ENCODE results near the gene CLTC.

CLTC gene

GRCh38 chr17:59620064-59620359, 317 bp downstream of the CLTC start:
- DNase-seq: no peak
- Histone ChIP-seq H2AK5ac (ENCODE audit: low read length) (no peak overlapping the region), H3K23ac (ENCODE audit: low read length) (peak overlapping the region; percentile 52), H3K4me3 (ENCODE audit: low read length) (peak overlapping the region; percentile 96), H4K8ac (ENCODE audit: low read depth, low read length) (peak overlapping the region; percentile 87), H2BK120ac (ENCODE audit: low read depth, low read length) (peak overlapping the region; percentile 94), H3K79me1 (ENCODE audit: low read length) (no peaks in the 10 kb centered on the region), H3K4me2 (ENCODE audit: low read length) (peak overlapping the region; percentile 53), H3K56ac (ENCODE audit: low read length) (peak overlapping the region; percentile 100), H2BK15ac (replicated peaks; ENCODE audit: low read depth) (no peak overlapping the region), H2BK5ac (ENCODE audit: low read length) (peak overlapping the region; percentile 92), H3K4ac (ENCODE audit: low read depth, low read length) (peak overlapping the region; percentile 100), H3K18ac (ENCODE audit: low read length) (peak overlapping the region; percentile 100), H3K27ac (ENCODE audit: low read depth, low read length) (peak overlapping the region; percentile 98), H3K27me3 (ENCODE audit: insufficient read depth, low read length, poor library complexity) (no peaks in the 10 kb centered on the region), H3K79me2 (ENCODE audit: control insufficient read depth, insufficient read depth, low read length) (peaks cover 48% of the 10 kb centered on the region), H4K5ac (ENCODE audit: low read length) (no peak overlapping the region), H3K36me3 (ENCODE audit: control insufficient read depth, insufficient read depth, low read length) (no peaks in the 10 kb centered on the region), H3K9ac (ENCODE audit: low read length) (peak overlapping the region; percentile 99), H3K4me1 (ENCODE audit: control insufficient read depth, low read depth, low read length) (no peaks in the 10 kb centered on the region)
- WGBS (ENCODE audit: extremely low coverage, insufficient coverage, low lambda C conversion rate): no CpG with 5 or more reads among the region's 13 CpGs

GRCh38 chr17:59620518-59621259, 994 bp downstream of the CLTC start:
- Histone ChIP-seq H3K23ac (ENCODE audit: low read length) (no peak overlapping the region), H4K8ac (ENCODE audit: low read depth, low read length) (peak overlapping the region; percentile 56), H3K27ac (ENCODE audit: low read depth, low read length) (peak overlapping the region; percentile 98), H3K79me1 (ENCODE audit: low read length) (no peaks in the 10 kb centered on the region), H3K4me2 (ENCODE audit: low read length) (peak overlapping the region; percentile 53), H3K4ac (ENCODE audit: low read depth, low read length) (peak overlapping the region; percentile 100), H3K4me1 (ENCODE audit: control insufficient read depth, low read depth, low read length) (no peaks in the 10 kb centered on the region), H3K9ac (ENCODE audit: low read length) (peak overlapping the region; percentile 99), H3K56ac (ENCODE audit: low read length) (peak overlapping the region; percentile 100), H3K36me3 (ENCODE audit: control insufficient read depth, insufficient read depth, low read length) (no peaks in the 10 kb centered on the region), H3K79me2 (ENCODE audit: control insufficient read depth, insufficient read depth, low read length) (peaks cover 55% of the 10 kb centered on the region), H2BK5ac (ENCODE audit: low read length) (no peak overlapping the region), H3K18ac (ENCODE audit: low read length) (peak overlapping the region; percentile 100), H2BK120ac (ENCODE audit: low read depth, low read length) (peak overlapping the region; percentile 94), H4K5ac (ENCODE audit: low read length) (no peak overlapping the region), H2BK15ac (replicated peaks; ENCODE audit: low read depth) (no peak overlapping the region), H3K4me3 (ENCODE audit: low read length) (peak overlapping the region; percentile 96), H2AK5ac (ENCODE audit: low read length) (no peak overlapping the region), H3K27me3 (ENCODE audit: insufficient read depth, low read length, poor library complexity) (no peaks in the 10 kb centered on the region)
- peak; percentile 77 for DNase-seq
- WGBS (ENCODE audit: extremely low coverage, insufficient coverage, low lambda C conversion rate): no CpG with 5 or more reads among the region's 14 CpGs

GRCh38 chr17:59621771-59622170, 2.1 kb downstream of the CLTC start:
- Histone ChIP-seq H2BK15ac (replicated peaks; ENCODE audit: low read depth) (no peak overlapping the region), H3K4ac (ENCODE audit: low read depth, low read length) (no peak overlapping the region), H3K4me1 (ENCODE audit: control insufficient read depth, low read depth, low read length) (no peaks in the 10 kb centered on the region), H3K4me2 (ENCODE audit: low read length) (peak overlapping the region; percentile 14), H2BK5ac (ENCODE audit: low read length) (no peak overlapping the region), H4K5ac (ENCODE audit: low read length) (no peak overlapping the region), H3K27ac (ENCODE audit: low read depth, low read length) (no peak overlapping the region), H3K36me3 (ENCODE audit: control insufficient read depth, insufficient read depth, low read length) (no peaks in the 10 kb centered on the region), H3K18ac (ENCODE audit: low read length) (no peak overlapping the region), H2AK5ac (ENCODE audit: low read length) (no peak overlapping the region), H3K79me1 (ENCODE audit: low read length) (no peaks in the 10 kb centered on the region), H4K8ac (ENCODE audit: low read depth, low read length) (no peak overlapping the region), H3K27me3 (ENCODE audit: insufficient read depth, low read length, poor library complexity) (no peaks in the 10 kb centered on the region), H3K9ac (ENCODE audit: low read length) (peak overlapping the region; percentile 30), H3K56ac (ENCODE audit: low read length) (no peak overlapping the region), H2BK120ac (ENCODE audit: low read depth, low read length) (no peak overlapping the region), H3K23ac (ENCODE audit: low read length) (no peak overlapping the region), H3K79me2 (ENCODE audit: control insufficient read depth, insufficient read depth, low read length) (peaks cover 66% of the 10 kb centered on the region), H3K4me3 (ENCODE audit: low read length) (no peak overlapping the region)
- WGBS (ENCODE audit: extremely low coverage, insufficient coverage, low lambda C conversion rate): no CpG with 5 or more reads among the region's 4 CpGs
- DNase-seq: no peak

- peaks cover 78% of the 10 kb centered on the region for H3K79me2 ChIP-seq (ENCODE audit: control insufficient read depth, insufficient read depth, low read length)
- no peak overlapping the region for H3K18ac ChIP-seq (ENCODE audit: low read length)
- no peak overlapping the region for H2BK120ac ChIP-seq (ENCODE audit: low read depth, low read length)
- H3K23ac ChIP-seq (ENCODE audit: low read length): no peak overlapping the region
- no peak for DNase-seq
- no peak overlapping the region for H3K27ac ChIP-seq (ENCODE audit: low read depth, low read length)
- H3K9ac ChIP-seq (ENCODE audit: low read length): peak overlapping the region; percentile 8
- H4K8ac ChIP-seq (ENCODE audit: low read depth, low read length): no peak overlapping the region
- H3K36me3 ChIP-seq (ENCODE audit: control insufficient read depth, insufficient read depth, low read length): no peaks in the 10 kb centered on the region
- no CpG with 5 or more reads among the region's 2 CpGs for WGBS (ENCODE audit: extremely low coverage, insufficient coverage, low lambda C conversion rate)
- H2BK15ac ChIP-seq (replicated peaks; ENCODE audit: low read depth): no peak overlapping the region
- H3K4me3 ChIP-seq (ENCODE audit: low read length): no peak overlapping the region
- H3K79me1 ChIP-seq (ENCODE audit: low read length): no peaks in the 10 kb centered on the region
- H2AK5ac ChIP-seq (ENCODE audit: low read length): no peak overlapping the region
- H3K4me2 ChIP-seq (ENCODE audit: low read length): no peak overlapping the region
- no peak overlapping the region for H3K56ac ChIP-seq (ENCODE audit: low read length)
- no peaks in the 10 kb centered on the region for H3K27me3 ChIP-seq (ENCODE audit: insufficient read depth, low read length, poor library complexity)
- no peak overlapping the region for H4K5ac ChIP-seq (ENCODE audit: low read length)
- no peaks in the 10 kb centered on the region for H3K4me1 ChIP-seq (ENCODE audit: control insufficient read depth, low read depth, low read length)
- H3K4ac ChIP-seq (ENCODE audit: low read depth, low read length): no peak overlapping the region
- H2BK5ac ChIP-seq (ENCODE audit: low read length): no peak overlapping the region
Observed at GRCh38 chr17:59623151-59623550, 3.5 kb downstream of the CLTC start.

DNA sequence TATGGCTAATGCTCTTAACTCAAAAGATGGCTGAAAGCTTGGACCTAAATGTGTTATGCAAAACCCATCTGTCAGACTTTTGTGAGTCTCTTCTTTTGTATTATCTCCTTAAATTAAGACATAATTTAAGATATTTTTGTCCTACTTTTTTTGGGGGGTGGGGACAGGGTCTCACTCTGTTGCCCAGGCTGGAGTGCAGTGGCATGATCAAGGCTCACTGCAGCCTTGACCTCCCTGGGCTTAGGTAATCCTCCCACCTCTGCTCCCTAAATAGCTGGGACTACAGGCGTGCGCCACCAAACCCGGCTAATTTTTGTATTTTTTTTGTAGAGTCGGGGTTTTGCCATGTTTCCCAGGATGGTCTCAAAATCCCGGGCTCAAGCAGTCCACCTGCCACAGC, 7.1 kb downstream of the CLTC start:
- Histone ChIP-seq H2BK15ac (replicated peaks; ENCODE audit: low read depth) (no peak overlapping the region), H2AK5ac (ENCODE audit: low read length) (no peak overlapping the region), H3K79me2 (ENCODE audit: control insufficient read depth, insufficient read depth, low read length) (peaks cover 96% of the 10 kb centered on the region), H4K8ac (ENCODE audit: low read depth, low read length) (no peak overlapping the region), H3K36me3 (ENCODE audit: control insufficient read depth, insufficient read depth, low read length) (no peaks in the 10 kb centered on the region), H3K23ac (ENCODE audit: low read length) (no peak overlapping the region), H3K4ac (ENCODE audit: low read depth, low read length) (no peak overlapping the region), H3K4me3 (ENCODE audit: low read length) (no peak overlapping the region), H3K56ac (ENCODE audit: low read length) (no peak overlapping the region), H3K18ac (ENCODE audit: low read length) (no peak overlapping the region), H4K5ac (ENCODE audit: low read length) (no peak overlapping the region), H3K9ac (ENCODE audit: low read length) (no peak overlapping the region), H2BK120ac (ENCODE audit: low read depth, low read length) (no peak overlapping the region), H3K4me2 (ENCODE audit: low read length) (no peak overlapping the region), H2BK5ac (ENCODE audit: low read length) (no peak overlapping the region), H3K4me1 (ENCODE audit: control insufficient read depth, low read depth, low read length) (no peaks in the 10 kb centered on the region), H3K27me3 (ENCODE audit: insufficient read depth, low read length, poor library complexity) (no peaks in the 10 kb centered on the region), H3K27ac (ENCODE audit: low read depth, low read length) (no peak overlapping the region), H3K79me1 (ENCODE audit: low read length) (peaks cover 2% of the 10 kb centered on the region)
- no CpG with 5 or more reads among the region's 5 CpGs for WGBS (ENCODE audit: extremely low coverage, insufficient coverage, low lambda C conversion rate)
- no peak for DNase-seq

GRCh38 chr17:59627274-59627673, 7.6 kb downstream of the CLTC start:
- Histone ChIP-seq H3K4ac (ENCODE audit: low read depth, low read length) (no peak overlapping the region), H3K4me1 (ENCODE audit: control insufficient read depth, low read depth, low read length) (no peaks in the 10 kb centered on the region), H3K4me3 (ENCODE audit: low read length) (no peak overlapping the region), H3K79me1 (ENCODE audit: low read length) (peaks cover 2% of the 10 kb centered on the region), H2BK15ac (replicated peaks; ENCODE audit: low read depth) (no peak overlapping the region), H3K56ac (ENCODE audit: low read length) (no peak overlapping the region), H4K5ac (ENCODE audit: low read length) (no peak overlapping the region), H2BK5ac (ENCODE audit: low read length) (no peak overlapping the region), H3K4me2 (ENCODE audit: low read length) (no peak overlapping the region), H4K8ac (ENCODE audit: low read depth, low read length) (no peak overlapping the region), H3K9ac (ENCODE audit: low read length) (no peak overlapping the region), H2BK120ac (ENCODE audit: low read depth, low read length) (no peak overlapping the region), H3K27me3 (ENCODE audit: insufficient read depth, low read length, poor library complexity) (no peaks in the 10 kb centered on the region), H3K23ac (ENCODE audit: low read length) (no peak overlapping the region), H3K79me2 (ENCODE audit: control insufficient read depth, insufficient read depth, low read length) (peaks cover 94% of the 10 kb centered on the region), H3K27ac (ENCODE audit: low read depth, low read length) (no peak overlapping the region), H3K36me3 (ENCODE audit: control insufficient read depth, insufficient read depth, low read length) (no peaks in the 10 kb centered on the region), H3K18ac (ENCODE audit: low read length) (no peak overlapping the region), H2AK5ac (ENCODE audit: low read length) (no peak overlapping the region)
- no CpG with 5 or more reads among the region's 3 CpGs for WGBS (ENCODE audit: extremely low coverage, insufficient coverage, low lambda C conversion rate)
- DNase-seq: no peak

All from mesendoderm (in vitro differentiated cells).